ENCODE measurements around the gene GOLIM4. TPM values are rescaled to one million over a fixed set of nuclear protein-coding genes. Genes with fewer than 3 reads are reported as not detected.

GOLIM4 gene
- total RNA-seq, 2 donors from 2014 or later: 3.5 to 6.3 TPM

DNA sequence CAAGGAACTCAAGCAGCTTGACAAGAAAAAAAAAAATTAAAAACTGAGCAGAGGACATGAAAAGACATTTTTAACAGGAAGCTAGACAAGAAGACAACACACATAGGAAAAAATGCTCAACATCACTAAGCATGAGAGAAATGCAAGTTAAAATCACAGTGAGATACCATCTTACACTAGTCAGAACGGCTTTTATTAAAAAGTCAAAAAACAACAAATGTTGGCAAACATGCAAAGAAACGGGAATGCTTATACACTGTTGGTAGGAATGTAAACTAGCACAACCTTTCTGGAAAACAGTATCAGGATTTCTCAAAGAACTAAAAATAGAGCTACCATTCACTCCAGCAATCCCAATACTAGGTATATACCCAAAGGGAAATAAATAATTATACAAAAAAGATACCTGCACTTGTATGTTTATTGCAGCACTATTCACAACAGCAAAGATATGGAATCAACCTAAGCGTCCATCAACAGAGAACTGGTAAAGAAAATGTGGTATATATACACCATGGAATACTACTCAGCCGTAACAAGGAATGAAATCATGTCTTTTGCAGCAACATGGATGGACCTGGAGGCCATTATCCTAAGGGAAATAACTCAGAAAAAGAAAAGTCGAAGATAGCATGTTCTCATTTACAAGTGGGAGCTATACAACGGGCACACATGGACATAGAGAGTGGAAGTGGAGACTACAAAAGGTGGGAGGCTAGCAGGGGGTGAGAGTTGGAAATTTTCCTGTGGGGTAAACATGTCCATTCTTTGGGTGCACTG lies 5.2 kb downstream of the GOLIM4 start:
- no peaks in the 10 kb centered on the region for H3K4me1 Mint-ChIP-seq
- no peak for ATAC-seq (replicated peaks)
- no peak overlapping the region for H3K4me3 Mint-ChIP-seq
- H3K9me3 Mint-ChIP-seq: no peaks in the 10 kb centered on the region
- H3K27ac Mint-ChIP-seq: no peak overlapping the region
- H3K27me3 Mint-ChIP-seq: peaks cover 29% of the 10 kb centered on the region
- H3K36me3 Mint-ChIP-seq (ENCODE audit: low read depth): no peaks in the 10 kb centered on the region

DNA sequence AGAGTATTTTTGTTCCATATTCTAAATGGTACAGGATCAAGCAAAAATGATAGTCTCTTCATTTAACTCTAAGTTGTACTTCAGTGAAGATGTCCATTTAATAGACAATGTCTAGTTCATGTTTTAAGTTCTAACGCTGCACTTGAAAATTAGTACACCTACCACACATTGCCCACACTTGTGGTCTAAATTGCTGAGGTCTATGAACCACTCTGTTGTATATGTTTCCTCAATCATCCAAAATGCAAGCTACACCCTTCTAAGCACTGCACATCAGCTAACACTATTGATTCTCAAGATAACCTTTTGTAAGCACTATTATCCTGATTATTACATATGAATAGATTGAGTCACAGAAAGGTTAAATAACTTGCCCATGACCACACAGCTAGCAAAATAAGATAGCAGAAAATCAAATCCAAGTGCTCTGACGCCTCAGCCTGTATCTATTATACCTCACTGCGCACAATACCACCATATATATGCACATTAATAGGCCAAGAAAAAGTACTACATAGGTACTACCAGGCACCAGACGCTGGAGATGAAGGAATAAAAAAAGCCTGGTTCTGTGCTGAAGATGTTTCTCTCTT lies 6.4 kb downstream of the GOLIM4 start:
- Mint-ChIP-seq H3K4me1 (no peaks in the 10 kb centered on the region), H3K4me3 (no peak overlapping the region), H3K27ac (no peak overlapping the region), H3K9me3 (no peaks in the 10 kb centered on the region), H3K36me3 (ENCODE audit: low read depth) (no peaks in the 10 kb centered on the region), H3K27me3 (peaks cover 26% of the 10 kb centered on the region)
- ATAC-seq (replicated peaks): no peak

DNA sequence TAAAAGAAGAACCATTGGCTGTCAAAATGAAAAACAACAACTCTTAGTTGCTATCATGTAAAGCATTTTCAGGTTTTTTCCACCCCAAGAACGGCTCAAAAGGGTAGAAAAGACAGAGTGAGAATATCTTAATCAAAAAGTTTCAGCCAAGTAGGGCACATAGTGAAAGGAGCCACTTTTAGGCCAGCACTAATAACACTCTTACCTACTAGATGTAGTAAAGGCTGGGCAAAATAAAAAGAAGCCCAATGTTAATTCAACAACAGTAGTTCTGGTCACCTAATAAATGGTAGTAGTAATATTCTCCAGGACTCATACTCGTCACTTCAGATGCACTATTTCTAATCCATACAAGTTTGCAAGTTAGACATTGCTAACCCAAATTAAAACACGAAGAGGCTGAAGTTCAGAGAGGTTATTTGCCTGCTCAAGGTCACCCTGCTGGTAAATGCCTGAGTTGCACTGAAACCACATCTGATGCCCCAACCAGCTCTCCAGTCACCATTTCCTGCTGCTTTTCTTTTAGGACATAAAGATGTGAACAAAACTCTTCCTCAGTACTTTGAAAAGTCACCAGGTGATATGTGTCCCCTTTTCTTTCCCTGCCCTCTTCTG lies 7.5 kb downstream of the GOLIM4 start:
- Mint-ChIP-seq H3K9me3 (no peaks in the 10 kb centered on the region), H3K4me3 (no peak overlapping the region), H3K27me3 (peaks cover 26% of the 10 kb centered on the region), H3K36me3 (ENCODE audit: low read depth) (no peaks in the 10 kb centered on the region), H3K27ac (no peak overlapping the region), H3K4me1 (no peaks in the 10 kb centered on the region)
- ATAC-seq (replicated peaks): no peak

DNA sequence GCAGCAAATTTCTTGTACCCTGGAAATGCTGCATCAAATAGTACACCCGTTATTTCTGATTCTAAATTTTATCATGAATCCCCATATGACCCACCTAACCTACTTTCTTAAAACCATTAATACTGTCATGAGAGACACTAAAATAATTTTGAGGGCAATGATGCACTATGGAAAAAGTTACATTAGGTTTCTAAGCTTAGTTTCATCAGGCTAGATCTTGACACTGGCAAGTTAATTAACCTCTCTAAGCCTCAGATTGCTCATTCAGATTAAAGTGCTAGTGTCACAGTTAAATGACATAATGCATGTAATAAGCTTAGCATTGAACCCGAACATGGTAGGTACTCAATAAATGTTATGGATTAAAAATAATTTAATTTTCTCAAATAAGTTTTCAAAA lies 8.2 kb downstream of the GOLIM4 start:
- H3K4me1 Mint-ChIP-seq: no peaks in the 10 kb centered on the region

GRCh38 chr3:168086541-168087260 lies 9.0 kb downstream of the GOLIM4 start:
- Mint-ChIP-seq H3K9me3 (no peaks in the 10 kb centered on the region), H3K4me3 (no peak overlapping the region), H3K27me3 (peaks cover 13% of the 10 kb centered on the region), H3K4me1 (no peaks in the 10 kb centered on the region), H3K36me3 (ENCODE audit: low read depth) (no peaks in the 10 kb centered on the region), H3K27ac (no peak overlapping the region)
- ATAC-seq (replicated peaks): no peak

More for the DNA sequence above, 8.2 kb downstream of the GOLIM4 start:
- Mint-ChIP-seq H3K36me3 (ENCODE audit: low read depth) (no peaks in the 10 kb centered on the region), H3K27me3 (peaks cover 20% of the 10 kb centered on the region), H3K4me3 (no peak overlapping the region), H3K27ac (no peak overlapping the region), H3K9me3 (no peaks in the 10 kb centered on the region)
- peak; percentile 23 for ATAC-seq (replicated peaks)

GRCh38 chr3:168085491-168086119 lies 10.1 kb downstream of the GOLIM4 start:
- ATAC-seq (replicated peaks): peak; percentile 56
- Mint-ChIP-seq H3K4me3 (no peak overlapping the region), H3K9me3 (no peaks in the 10 kb centered on the region), H3K4me1 (no peaks in the 10 kb centered on the region), H3K27me3 (peaks cover 8% of the 10 kb centered on the region), H3K36me3 (ENCODE audit: low read depth) (no peaks in the 10 kb centered on the region), H3K27ac (no peak overlapping the region)

GRCh38 chr3:168083906-168084305 lies 11.8 kb downstream of the GOLIM4 start:
- Mint-ChIP-seq H3K36me3 (ENCODE audit: low read depth) (no peaks in the 10 kb centered on the region), H3K4me1 (no peaks in the 10 kb centered on the region)

DNA sequence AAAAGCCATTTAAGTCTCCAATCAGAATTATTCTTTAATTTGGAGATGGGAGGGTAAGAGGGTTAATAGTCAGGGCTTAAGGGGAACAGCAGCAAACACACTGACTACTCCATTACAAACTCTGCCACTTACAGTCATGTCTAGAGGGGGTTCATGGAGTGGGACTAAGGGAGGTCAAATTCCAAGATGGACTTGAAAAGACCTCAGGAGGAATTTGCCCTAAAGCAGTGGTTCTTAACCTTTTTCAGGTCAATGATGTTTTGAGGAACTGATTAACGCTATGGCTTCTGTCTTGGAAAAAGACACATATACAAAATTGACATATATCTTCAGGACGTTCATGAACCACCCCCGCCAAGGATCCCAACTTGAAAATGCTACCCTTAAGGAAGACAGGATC lies 13.9 kb downstream of the GOLIM4 start:
- Mint-ChIP-seq H3K4me3 (no peak overlapping the region), H3K27me3 (peaks cover 8% of the 10 kb centered on the region), H3K4me1 (no peaks in the 10 kb centered on the region), H3K36me3 (ENCODE audit: low read depth) (no peaks in the 10 kb centered on the region), H3K27ac (no peak overlapping the region), H3K9me3 (no peaks in the 10 kb centered on the region)
- ATAC-seq (replicated peaks): no peak

More at GRCh38 chr3:168083906-168084305, 11.8 kb downstream of the GOLIM4 start:
- H3K9me3 Mint-ChIP-seq: no peaks in the 10 kb centered on the region
- no peak overlapping the region for H3K27ac Mint-ChIP-seq
- ATAC-seq (replicated peaks): no peak
- no peak overlapping the region for H3K4me3 Mint-ChIP-seq
- peaks cover 7% of the 10 kb centered on the region for H3K27me3 Mint-ChIP-seq

- Mint-ChIP-seq H3K9me3 (no peaks in the 10 kb centered on the region), H3K4me1 (no peaks in the 10 kb centered on the region), H3K27ac (no peak overlapping the region), H3K27me3 (peaks cover 8% of the 10 kb centered on the region), H3K4me3 (no peak overlapping the region), H3K36me3 (ENCODE audit: low read depth) (no peaks in the 10 kb centered on the region)
- no peak for ATAC-seq (replicated peaks)
Measured at GRCh38 chr3:168081171-168081771, 14.5 kb downstream of the GOLIM4 start.

DNA sequence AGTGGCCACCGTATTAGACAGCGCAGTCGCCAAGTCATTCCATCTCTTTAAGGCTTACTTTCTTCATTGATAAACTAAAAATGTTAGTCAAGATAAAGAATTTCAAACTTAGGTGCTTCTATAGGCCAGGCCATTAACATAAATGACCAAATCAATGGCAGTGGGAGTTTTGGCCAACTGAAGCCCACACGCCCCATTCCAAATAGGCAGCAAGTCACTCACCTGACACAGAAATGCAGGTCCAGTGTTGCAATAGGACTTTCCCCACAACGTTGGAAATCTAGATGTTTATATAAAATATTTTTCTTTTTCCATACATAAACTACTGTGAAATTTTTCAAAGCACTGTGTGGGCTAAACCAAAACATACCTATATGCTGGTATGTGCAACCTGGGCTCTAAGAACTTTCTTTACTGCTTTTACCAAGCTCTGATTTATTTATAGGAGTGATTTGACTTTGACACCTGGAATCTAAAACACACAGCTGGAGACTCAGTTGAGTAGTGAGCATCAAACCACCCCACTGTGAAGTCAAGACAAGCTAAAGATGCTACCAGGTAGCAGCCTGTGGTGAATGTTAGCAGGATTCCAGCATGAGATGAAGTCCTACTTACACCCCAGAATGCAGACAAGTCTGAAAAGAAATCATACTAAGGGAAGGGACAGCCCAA lies 15.1 kb downstream of the GOLIM4 start:
- H3K9me3 Mint-ChIP-seq: no peaks in the 10 kb centered on the region
- no peak overlapping the region for H3K4me3 Mint-ChIP-seq
- H3K4me1 Mint-ChIP-seq: no peaks in the 10 kb centered on the region
- no peaks in the 10 kb centered on the region for H3K36me3 Mint-ChIP-seq (ENCODE audit: low read depth)
- no peak for ATAC-seq (replicated peaks)
- H3K27me3 Mint-ChIP-seq: peaks cover 8% of the 10 kb centered on the region
- no peak overlapping the region for H3K27ac Mint-ChIP-seq

DNA sequence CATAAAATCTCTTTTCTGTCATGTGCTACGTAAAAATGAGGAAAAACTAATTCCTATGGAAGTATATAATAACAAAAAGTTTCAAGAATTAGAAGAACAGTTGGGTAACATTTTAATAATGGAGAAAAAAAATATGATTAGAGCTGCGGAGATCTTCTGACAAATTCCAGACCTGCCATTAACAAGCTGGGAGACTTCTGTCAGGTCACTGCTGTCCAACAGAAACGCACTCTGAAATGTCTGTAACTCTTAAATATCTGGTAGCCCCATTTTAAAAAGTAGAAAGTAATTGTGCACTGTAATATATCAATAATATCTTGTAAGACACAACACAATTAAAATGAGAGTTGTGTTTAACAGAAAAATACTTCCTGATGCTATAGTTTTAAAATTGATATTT lies 15.7 kb downstream of the GOLIM4 start:
- no peaks in the 10 kb centered on the region for H3K4me1 Mint-ChIP-seq
- peaks cover 8% of the 10 kb centered on the region for H3K27me3 Mint-ChIP-seq
- no peak overlapping the region for H3K4me3 Mint-ChIP-seq
- ATAC-seq (replicated peaks): no peak
- no peak overlapping the region for H3K27ac Mint-ChIP-seq
- H3K36me3 Mint-ChIP-seq (ENCODE audit: low read depth): no peaks in the 10 kb centered on the region
- H3K9me3 Mint-ChIP-seq: no peaks in the 10 kb centered on the region

DNA sequence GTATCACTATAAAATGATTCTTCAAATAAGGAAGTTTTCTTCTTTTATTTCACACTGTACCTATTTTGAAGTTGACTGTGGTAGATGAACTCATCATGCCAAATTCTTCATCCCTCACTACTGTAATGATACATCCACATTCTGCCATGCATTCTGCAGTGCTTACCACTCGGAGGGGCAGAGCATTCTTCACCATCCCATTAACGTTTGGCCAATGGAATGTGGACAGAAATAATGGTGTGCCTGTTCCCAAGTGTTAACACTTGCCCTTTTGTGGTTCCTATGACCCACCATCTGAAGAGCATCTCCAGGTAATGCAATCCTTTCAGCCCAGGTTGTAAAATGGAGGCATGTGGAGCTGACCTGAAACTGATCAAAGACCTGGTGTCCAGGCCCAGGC lies 18.6 kb downstream of the GOLIM4 start:
- Mint-ChIP-seq H3K27me3 (peaks cover 3% of the 10 kb centered on the region), H3K4me1 (no peaks in the 10 kb centered on the region), H3K4me3 (no peak overlapping the region), H3K9me3 (no peaks in the 10 kb centered on the region), H3K27ac (no peak overlapping the region), H3K36me3 (ENCODE audit: low read depth) (no peaks in the 10 kb centered on the region)
- ATAC-seq (replicated peaks): no peak

DNA sequence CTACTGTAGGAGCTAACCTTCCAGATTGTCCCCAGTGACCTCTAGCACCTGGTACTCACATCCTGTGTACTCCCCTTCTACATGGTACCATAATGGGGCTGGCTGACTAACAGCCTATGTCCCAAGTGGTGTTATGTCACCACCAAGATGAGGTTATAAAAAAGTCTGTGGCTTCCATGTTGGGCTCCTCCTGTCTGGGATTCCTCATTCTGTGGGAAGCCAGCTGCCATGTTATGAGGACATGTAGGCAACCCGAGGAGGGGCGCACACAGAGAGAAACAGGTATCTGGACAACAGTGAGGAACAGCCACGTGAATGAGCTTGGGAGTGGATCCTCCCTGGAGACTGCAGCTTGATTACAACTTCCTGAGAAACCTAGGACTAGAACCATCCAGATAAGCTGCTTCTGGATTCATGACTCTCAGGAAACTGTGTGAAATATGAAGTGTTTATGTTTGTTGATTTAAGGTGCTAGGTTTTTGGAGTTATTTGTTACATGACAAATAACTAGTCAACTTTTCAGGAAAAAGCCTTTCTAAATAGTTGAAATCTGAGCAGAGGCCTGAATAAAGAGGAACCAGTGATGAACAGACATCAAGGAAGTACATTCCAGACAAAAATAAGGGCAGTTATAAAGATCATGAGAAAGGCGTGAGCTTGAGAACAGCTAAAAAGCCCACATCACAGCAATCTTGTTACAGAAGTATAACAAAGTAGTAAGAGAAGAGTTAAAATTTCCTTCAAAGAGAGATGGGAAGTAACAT lies 21.7 kb downstream of the GOLIM4 start:
- Mint-ChIP-seq H3K4me1 (peaks cover 5% of the 10 kb centered on the region), H3K27ac (no peak overlapping the region), H3K4me3 (no peak overlapping the region), H3K9me3 (no peaks in the 10 kb centered on the region), H3K27me3 (peaks cover 3% of the 10 kb centered on the region), H3K36me3 (ENCODE audit: low read depth) (no peaks in the 10 kb centered on the region)
- no peak for ATAC-seq (replicated peaks)
